ENCODE results near the gene NPAS2.

DNA sequence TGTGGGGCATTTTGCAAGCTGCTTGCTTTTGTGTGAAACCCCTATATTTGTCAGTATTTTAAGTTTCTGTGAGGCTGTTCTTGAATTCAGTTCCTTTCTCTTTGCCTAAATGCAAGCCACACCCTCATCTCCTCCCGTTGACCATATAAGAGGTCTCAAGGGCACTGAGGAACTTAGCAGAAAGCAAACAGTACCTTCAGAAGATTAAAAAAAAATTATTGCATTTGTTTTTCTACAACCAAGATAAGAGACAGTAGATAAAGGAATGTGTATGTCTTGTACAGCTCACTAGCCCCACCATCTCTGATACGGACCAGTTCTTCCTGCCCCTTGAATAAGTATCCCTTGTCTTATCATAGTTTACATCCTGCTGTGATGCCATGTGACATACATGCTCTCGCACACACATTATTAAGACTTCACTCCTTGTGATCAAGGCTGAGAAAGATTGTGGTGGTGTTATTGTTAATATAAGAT is 64.2 kb downstream of the NPAS2 start:
- TF ChIP-seq, protein P1, sequence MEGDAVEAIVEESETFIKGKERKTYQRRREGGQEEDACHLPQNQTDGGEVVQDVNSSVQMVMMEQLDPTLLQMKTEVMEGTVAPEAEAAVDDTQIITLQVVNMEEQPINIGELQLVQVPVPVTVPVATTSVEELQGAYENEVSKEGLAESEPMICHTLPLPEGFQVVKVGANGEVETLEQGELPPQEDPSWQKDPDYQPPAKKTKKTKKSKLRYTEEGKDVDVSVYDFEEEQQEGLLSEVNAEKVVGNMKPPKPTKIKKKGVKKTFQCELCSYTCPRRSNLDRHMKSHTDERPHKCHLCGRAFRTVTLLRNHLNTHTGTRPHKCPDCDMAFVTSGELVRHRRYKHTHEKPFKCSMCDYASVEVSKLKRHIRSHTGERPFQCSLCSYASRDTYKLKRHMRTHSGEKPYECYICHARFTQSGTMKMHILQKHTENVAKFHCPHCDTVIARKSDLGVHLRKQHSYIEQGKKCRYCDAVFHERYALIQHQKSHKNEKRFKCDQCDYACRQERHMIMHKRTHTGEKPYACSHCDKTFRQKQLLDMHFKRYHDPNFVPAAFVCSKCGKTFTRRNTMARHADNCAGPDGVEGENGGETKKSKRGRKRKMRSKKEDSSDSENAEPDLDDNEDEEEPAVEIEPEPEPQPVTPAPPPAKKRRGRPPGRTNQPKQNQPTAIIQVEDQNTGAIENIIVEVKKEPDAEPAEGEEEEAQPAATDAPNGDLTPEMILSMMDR (IDR thresholded peaks at IDR 0.05), result no peak
- no peak for TF ChIP-seq EZH2 (IDR thresholded peaks at IDR 0.05)
